Lung (tissue), 12 donors: Measurements from ENCODE around the gene IGLON5. TPM values are rescaled to one million over a fixed set of nuclear protein-coding genes. Genes with fewer than 3 reads are reported as not detected.

Experiments
- ATAC-seq: fragments of 200-7000 bp; cut with Tn5 transposase; one replicate; pipeline ENCODE4 v1.9.1; 2020; ENCODE audit warnings: moderate number of reproducible peaks; ENCODE audit not compliant: insufficient read depth, low FRiP score
- DNase-seq, 3 donors: peaks; one replicate each; pipeline ENCODE4 v3.0.0-alpha.2; 2013 to 2017
- H3K27ac ChIP-seq, 2 donors: one replicate each; pipeline ENCODE4 v1.5.1; 2013; ENCODE audit warnings: mild to moderate bottlenecking in 2 of 2, moderate library complexity in 2 of 2, control low read depth in 1 of 2, inconsistent platforms in 1 of 2, low read depth in 1 of 2, low read length in 1 of 2
- H3K27me3 ChIP-seq, 3 donors: one replicate each; pipeline ENCODE4 v1.5.1; 2013; ENCODE audit warnings: low read length in 2 of 3; ENCODE audit not compliant: control insufficient read depth in 3 of 3, insufficient read depth in 3 of 3
- H3K36me3 ChIP-seq, 4 donors: one replicate each; pipeline ENCODE4 v1.5.1; 2013; ENCODE audit warnings: low read length in 4 of 4, mild to moderate bottlenecking in 1 of 4, moderate library complexity in 1 of 4; ENCODE audit not compliant: control insufficient read depth in 4 of 4, insufficient read depth in 4 of 4
- H3K4me1 ChIP-seq, 5 donors: one replicate each; pipeline ENCODE4 v1.5.1; 2013; ENCODE audit warnings: low read length in 5 of 5, mild to moderate bottlenecking in 2 of 5, moderate library complexity in 1 of 5; ENCODE audit not compliant: control insufficient read depth in 5 of 5, insufficient read depth in 5 of 5
- H3K4me3 ChIP-seq: one replicate; pipeline ENCODE4 v1.5.1; 2013; ENCODE audit warnings: mild to moderate bottlenecking, control low read depth, moderate library complexity
- H3K9ac ChIP-seq, 2 donors: one replicate each; pipeline ENCODE4 v1.5.1; 2013; ENCODE audit warnings: low read length in 2 of 2, control low read depth in 1 of 2; ENCODE audit not compliant: insufficient read depth in 1 of 2
- H3K9me3 ChIP-seq, 4 donors: one replicate each; pipeline ENCODE4 v1.5.1; 2013; ENCODE audit warnings: low read length in 3 of 4, mild to moderate bottlenecking in 1 of 4, moderate library complexity in 1 of 4; ENCODE audit not compliant: control insufficient read depth in 4 of 4, insufficient read depth in 3 of 4
- CTCF ChIP-seq: IDR thresholded peaks from 2 replicates; pipeline ENCODE4 v1.5.1; 2012; ENCODE audit warnings: mild to moderate bottlenecking; ENCODE audit errors: control extremely low read depth, extremely low read depth
- WGBS, 2 donors: extraction: QIAGEN DNeasy Blood & Tissue Kit; methylation state at CpG; one replicate each; pipeline ENCODE4 v1.1.7; 2013; 5-methylcytosine and 5-hydroxymethylcytosine counted together
- polyA plus RNA-seq, 2 donors: library from polyadenylated mRNA; stranded (reverse); fragments of 200-250 nt; gene quantifications; one replicate each; pipeline ENCODE4 v1.2.1, GENCODE V29; 2013
- total RNA-seq, 2 donors: library from RNA; depleted of rRNA in 1 of 2; stranded (reverse); fragments of >200 nt in 1 of 2; gene quantifications; one replicate each; pipeline ENCODE4 v1.2.1, GENCODE V29; 2014 to 2021
- donor health status: control.
- donor health status: control.
- donor health status: Bipolar disorder and iron deficiency.
- donor health status: healthy.
- donor health status: DM: yes; HTN: yes; CAD: no.

IGLON5 gene
- total and polyA plus RNA-seq, 4 donors: 0.09 to 0.43 (median 0.18) TPM; not detected in 1

DNA sequence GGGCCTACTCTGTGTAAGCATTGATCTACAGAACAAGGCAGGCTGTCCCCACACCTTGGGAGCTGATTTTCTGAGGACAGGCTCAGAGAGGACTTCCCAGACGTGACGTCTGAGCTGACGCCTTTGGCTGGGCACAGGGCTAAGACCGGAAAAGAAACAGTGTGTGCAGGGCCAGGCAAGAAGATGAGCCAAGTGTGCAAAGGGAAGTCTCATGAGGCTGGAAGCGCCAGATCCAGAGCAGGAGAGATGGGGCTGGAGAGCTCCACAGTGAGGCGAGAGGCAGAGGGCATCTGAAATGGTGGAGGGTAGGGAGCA is 12.7 kb downstream of the IGLON5 start:
- Histone ChIP-seq H3K4me3 (no peak overlapping the region), H3K36me3 (no peaks in the 10 kb centered on the region), H3K27ac (no peak overlapping the region), H3K9me3 (peaks cover 0 to 3% (median 0%) of the 10 kb centered on the region in 4 donors), H3K4me1 (peaks cover 0 to 16% (median 0%) of the 10 kb centered on the region in 5 donors), H3K9ac (no peak overlapping the region), H3K27me3 (peaks cover 0 to 39% (median 10%) of the 10 kb centered on the region in 3 donors)
- no peak for TF ChIP-seq CTCF
- ATAC-seq: no peak
- 68 to 71% methylated on average over 6 of the region's 6 CpGs for WGBS, 2 donors
- DNase-seq: no peak

- Histone ChIP-seq H3K9ac (no peak overlapping the region), H3K9me3 (no peaks in the 10 kb centered on the region), H3K36me3 (no peaks in the 10 kb centered on the region), H3K27ac (no peak overlapping the region), H3K4me1 (peaks cover 0 to 10% (median 0%) of the 10 kb centered on the region in 5 donors), H3K4me3 (no peak overlapping the region), H3K27me3 (peaks cover 0 to 39% (median 10%) of the 10 kb centered on the region in 3 donors)
- ATAC-seq: no peak
- 70% methylated on average over 26 of the region's 26 CpGs for WGBS, 2 donors
- DNase-seq: no peak
- TF ChIP-seq CTCF: no peak
Measured at GRCh38 chr19:51325161-51325976, 13.9 kb downstream of the IGLON5 start.

DNA sequence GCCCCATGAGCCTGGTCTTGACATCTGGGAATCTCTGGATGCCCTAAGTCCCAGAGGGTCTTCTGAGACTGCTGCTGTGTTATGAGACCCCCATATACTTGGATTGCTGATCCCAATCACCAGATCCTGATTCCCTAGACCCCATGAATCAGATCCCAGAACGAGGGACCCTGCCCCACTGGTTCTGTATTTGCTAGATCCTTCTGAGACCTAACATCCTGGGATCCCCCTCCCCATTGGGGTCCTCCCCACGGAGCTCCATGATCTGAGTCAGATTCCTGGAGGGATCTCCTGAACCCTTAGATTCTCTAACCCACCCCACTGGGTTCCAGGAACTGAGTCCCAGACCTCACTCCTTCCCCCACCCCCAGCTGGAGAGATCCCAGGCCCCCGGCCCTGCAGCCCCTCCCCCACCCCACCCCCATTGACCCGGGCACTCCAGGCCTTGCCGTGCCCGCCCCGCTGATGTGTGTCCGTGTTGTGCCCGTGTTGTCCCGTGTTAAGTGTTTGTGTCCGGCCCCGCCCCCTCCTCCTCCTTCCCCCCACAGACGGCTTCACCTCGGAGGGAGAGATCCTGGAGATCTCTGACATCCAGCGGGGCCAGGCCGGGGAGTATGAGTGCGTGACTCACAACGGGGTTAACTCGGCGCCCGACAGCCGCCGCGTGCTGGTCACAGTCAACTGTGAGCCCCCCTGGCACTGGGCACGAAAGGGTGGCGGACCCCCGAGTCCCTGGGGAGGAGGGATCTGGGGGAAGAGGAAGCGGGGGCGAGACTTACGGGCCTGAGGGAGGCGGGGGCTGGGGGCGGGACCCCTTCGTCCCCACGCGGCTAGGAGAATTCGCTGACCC is 15.0 kb downstream of the IGLON5 start:
- ATAC-seq (no peak), DNase-seq (no peak)
- Histone ChIP-seq H3K36me3 (no peaks in the 10 kb centered on the region), H3K27me3 (peaks cover 0 to 32% (median 10%) of the 10 kb centered on the region in 3 donors), H3K4me1 (peaks cover 0 to 5% (median 0%) of the 10 kb centered on the region in 5 donors), H3K9me3 (peaks cover 0 to 2% (median 0%) of the 10 kb centered on the region in 4 donors), H3K4me3 (no peak overlapping the region), H3K9ac (no peak overlapping the region), H3K27ac (no peak overlapping the region)
- WGBS, 2 donors: 17 to 22% methylated on average over 34 to 36 of the region's 36 CpGs
- no peak for TF ChIP-seq CTCF
